Measurements from ENCODE around the gene DGCR6. TPM values are rescaled to one million over a fixed set of nuclear protein-coding genes. Genes with fewer than 3 reads are reported as not detected.
"Not testable (repeated sequence)": the region's sequence is repeated elsewhere in the genome, so short reads cannot be mapped to it uniquely, and the experiment has no call there.

Gene DGCR6
- total RNA-seq, 1 experiment from 2014 or later: 1.8 TPM

- Mint-ChIP-seq H3K4me3 (no peak overlapping the region), H3K27ac (no peak overlapping the region), H3K9me3 (peaks cover 2 to 3% of the 10 kb centered on the region in 2 experiments), H3K4me1 (no peaks in the 10 kb centered on the region), H3K36me3 (ENCODE audit: insufficient read depth in 1 of 3, low read depth in 3 of 3) (no peaks in the 10 kb centered on the region), H3K27me3 (ENCODE audit: low read depth) (no peaks in the 10 kb centered on the region)
- H3K9ac ChIP-seq (ENCODE audit: extremely low read depth, insufficient read length, low read length): no peak overlapping the region
- no peaks in the 10 kb centered on the region for H3K79me1 ChIP-seq (ENCODE audit: insufficient read depth, low read depth, low read length, poor library complexity, severe bottlenecking)
- H3K79me2 ChIP-seq (ENCODE audit: insufficient read depth, low read length): no peaks in the 10 kb centered on the region
- no peak overlapping the region for H4K91ac ChIP-seq (ENCODE audit: insufficient read length, low read depth, low read length)
- no peak overlapping the region for H2BK5ac ChIP-seq (ENCODE audit: insufficient read length, low read length)
- no peak overlapping the region for H3K18ac ChIP-seq (ENCODE audit: insufficient read length, low read depth, low read length)
- no peaks in the 10 kb centered on the region for H3K4me1 ChIP-seq (ENCODE audit: insufficient read depth, low read length)
- no peak overlapping the region for H3K14ac ChIP-seq (ENCODE audit: insufficient read depth, low read length)
- H2BK15ac ChIP-seq (ENCODE audit: low read depth, low read length): no peak overlapping the region
- H4K8ac ChIP-seq (replicated peaks; ENCODE audit: insufficient read length, low read depth, low read length): no peak overlapping the region
- H2AK5ac ChIP-seq (ENCODE audit: insufficient read length, low read length): no peak overlapping the region
- no peak for DNase-seq
- H3K27me3 ChIP-seq (ENCODE audit: insufficient read depth, low read length): no peaks in the 10 kb centered on the region
- H2BK12ac ChIP-seq (ENCODE audit: insufficient read length, low read depth, low read length): no peak overlapping the region
- WGBS (ENCODE audit: extremely low coverage, insufficient read length, low lambda C conversion rate): no CpG with 5 or more reads among the region's 8 CpGs
- no peak overlapping the region for H2AFZ ChIP-seq (ENCODE audit: low read length)
- no peak overlapping the region for H3K4ac ChIP-seq (ENCODE audit: low read depth, low read length)
- no peak overlapping the region for H3K23ac ChIP-seq (ENCODE audit: insufficient read length, low read depth, low read length)
- no peak overlapping the region for H3K4me2 ChIP-seq (ENCODE audit: insufficient read depth, insufficient read length, low read length)
- H2BK20ac ChIP-seq (ENCODE audit: low read depth, low read length, poor library complexity, severe bottlenecking): no peak overlapping the region
- TF ChIP-seq, protein P1, sequence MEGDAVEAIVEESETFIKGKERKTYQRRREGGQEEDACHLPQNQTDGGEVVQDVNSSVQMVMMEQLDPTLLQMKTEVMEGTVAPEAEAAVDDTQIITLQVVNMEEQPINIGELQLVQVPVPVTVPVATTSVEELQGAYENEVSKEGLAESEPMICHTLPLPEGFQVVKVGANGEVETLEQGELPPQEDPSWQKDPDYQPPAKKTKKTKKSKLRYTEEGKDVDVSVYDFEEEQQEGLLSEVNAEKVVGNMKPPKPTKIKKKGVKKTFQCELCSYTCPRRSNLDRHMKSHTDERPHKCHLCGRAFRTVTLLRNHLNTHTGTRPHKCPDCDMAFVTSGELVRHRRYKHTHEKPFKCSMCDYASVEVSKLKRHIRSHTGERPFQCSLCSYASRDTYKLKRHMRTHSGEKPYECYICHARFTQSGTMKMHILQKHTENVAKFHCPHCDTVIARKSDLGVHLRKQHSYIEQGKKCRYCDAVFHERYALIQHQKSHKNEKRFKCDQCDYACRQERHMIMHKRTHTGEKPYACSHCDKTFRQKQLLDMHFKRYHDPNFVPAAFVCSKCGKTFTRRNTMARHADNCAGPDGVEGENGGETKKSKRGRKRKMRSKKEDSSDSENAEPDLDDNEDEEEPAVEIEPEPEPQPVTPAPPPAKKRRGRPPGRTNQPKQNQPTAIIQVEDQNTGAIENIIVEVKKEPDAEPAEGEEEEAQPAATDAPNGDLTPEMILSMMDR (conservative IDR thresholded peaks at IDR 0.05): no peak
- no peak overlapping the region for H2BK120ac ChIP-seq (ENCODE audit: low read depth, low read length, poor library complexity, severe bottlenecking)
- no peak overlapping the region for H3K27ac ChIP-seq (ENCODE audit: insufficient read length, low read depth, low read length)
- H4K20me1 ChIP-seq (ENCODE audit: control insufficient read depth, insufficient read depth, insufficient read length): no peaks in the 10 kb centered on the region
- no peaks in the 10 kb centered on the region for H3K23me2 ChIP-seq (ENCODE audit: insufficient read length, low read depth, low read length, poor library complexity, severe bottlenecking)
- no peak overlapping the region for H3T11ph ChIP-seq (ENCODE audit: low read length)
- H4K5ac ChIP-seq (ENCODE audit: insufficient read length, low read depth, low read length): no peak overlapping the region
- H3K56ac ChIP-seq (ENCODE audit: insufficient read length, low read depth, low read length): no peak overlapping the region
- H3K9me3 ChIP-seq (ENCODE audit: control insufficient read depth, low read depth, low read length): no peaks in the 10 kb centered on the region
Observed at GRCh38 chr22:18888115-18888514, 18.0 kb upstream of the DGCR6 start.

DNA sequence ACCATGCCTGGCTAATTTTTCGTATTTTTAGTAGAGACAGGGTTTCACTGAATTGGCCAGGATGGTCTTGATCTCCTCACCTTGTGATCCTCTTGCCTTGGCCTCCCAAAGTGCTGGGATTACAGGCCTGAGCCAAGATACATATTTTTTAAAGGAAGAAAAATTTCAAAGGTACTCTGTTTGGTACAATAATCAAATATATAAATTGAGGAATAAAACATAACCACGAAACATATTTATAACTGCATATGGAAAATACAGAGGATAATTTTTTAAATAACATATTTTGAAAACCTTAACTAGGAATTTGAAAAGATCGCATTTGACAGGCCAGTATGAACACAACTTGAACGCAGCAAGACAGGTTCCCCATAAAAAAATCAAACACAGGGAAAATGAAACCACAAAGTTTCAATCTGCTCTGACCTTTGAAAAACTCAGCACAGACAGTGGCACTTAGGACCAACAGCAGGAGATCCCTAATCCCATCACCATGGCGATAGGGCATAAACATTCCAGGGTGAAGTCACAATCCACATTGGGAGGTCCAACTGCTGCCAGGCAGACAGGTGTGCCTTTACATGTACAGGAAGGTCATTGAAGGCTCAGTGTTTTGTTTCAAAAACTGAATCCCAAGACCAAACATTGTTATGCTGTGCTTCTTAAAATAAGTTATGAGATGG, 15.5 kb upstream of the DGCR6 start:
- H3K9ac ChIP-seq (ENCODE audit: extremely low read depth, insufficient read length, low read length); H3K23me2 ChIP-seq (ENCODE audit: insufficient read length, low read depth, low read length, poor library complexity, severe bottlenecking); H3K14ac ChIP-seq (ENCODE audit: insufficient read depth, low read length); H2BK120ac ChIP-seq (ENCODE audit: low read depth, low read length, poor library complexity, severe bottlenecking); H3K4me3 Mint-ChIP-seq; H3K79me2 ChIP-seq (ENCODE audit: insufficient read depth, low read length); H3K9me3 ChIP-seq (ENCODE audit: control insufficient read depth, low read depth, low read length); H3K4me1 ChIP-seq (ENCODE audit: insufficient read depth, low read length); H3K27ac Mint-ChIP-seq; H2BK5ac ChIP-seq (ENCODE audit: insufficient read length, low read length); DNase-seq; H2BK20ac ChIP-seq (ENCODE audit: low read depth, low read length, poor library complexity, severe bottlenecking); H4K91ac ChIP-seq (ENCODE audit: insufficient read length, low read depth, low read length); H3T11ph ChIP-seq (ENCODE audit: low read length); H3K79me1 ChIP-seq (ENCODE audit: insufficient read depth, low read depth, low read length, poor library complexity, severe bottlenecking); H3K23ac ChIP-seq (ENCODE audit: insufficient read length, low read depth, low read length); H4K20me1 ChIP-seq (ENCODE audit: control insufficient read depth, insufficient read depth, insufficient read length); H3K4ac ChIP-seq (ENCODE audit: low read depth, low read length); H2BK12ac ChIP-seq (ENCODE audit: insufficient read length, low read depth, low read length); H3K4me1 Mint-ChIP-seq; H3K18ac ChIP-seq (ENCODE audit: insufficient read length, low read depth, low read length); H3K36me3 Mint-ChIP-seq (ENCODE audit: insufficient read depth in 1 of 3, low read depth in 3 of 3); H4K8ac ChIP-seq (replicated peaks; ENCODE audit: insufficient read length, low read depth, low read length); H3K4me2 ChIP-seq (ENCODE audit: insufficient read depth, insufficient read length, low read length); H4K5ac ChIP-seq (ENCODE audit: insufficient read length, low read depth, low read length); H3K56ac ChIP-seq (ENCODE audit: insufficient read length, low read depth, low read length); H3K27ac ChIP-seq (ENCODE audit: insufficient read length, low read depth, low read length); H2BK15ac ChIP-seq (ENCODE audit: low read depth, low read length); H2AK5ac ChIP-seq (ENCODE audit: insufficient read length, low read length); H2AFZ ChIP-seq (ENCODE audit: low read length); H3K9me3 Mint-ChIP-seq; H3K27me3 Mint-ChIP-seq (ENCODE audit: low read depth); H3K27me3 ChIP-seq (ENCODE audit: insufficient read depth, low read length): not testable (repeated sequence)
- no CpG with 5 or more reads among the region's 5 CpGs for WGBS (ENCODE audit: extremely low coverage, insufficient read length, low lambda C conversion rate)
